Prostate gland (tissue), 1 donor: ENCODE measurements around the gene RAD51B.

ENCODE experiments used
- POLR2A ChIP-seq: fragments of 450-650 bp; IDR thresholded peaks from one replicate; pipeline ENCODE4 v1.6.1; 2016; ENCODE audit warnings: antibody characterized with exemption, mild to moderate bottlenecking
- POLR2AphosphoS5 ChIP-seq: sonication (generic); formaldehyde crosslinking; IDR thresholded peaks from one replicate; pipeline ENCODE4 v1.6.1; 2017; ENCODE audit warnings: antibody characterized with exemption

GRCh38 chr14:68696721-68697495, 877.3 kb downstream of the RAD51B start:
- TF ChIP-seq POLR2A: no peak
- no peak for TF ChIP-seq POLR2AphosphoS5
